ENCODE results near the gene LZTFL1.
"Not testable (repeated sequence)": the region's sequence is repeated elsewhere in the genome, so short reads cannot be mapped to it uniquely, and the experiment has no call there.

Gene LZTFL1

GRCh38 chr3:45864760-45865519 lies 23.0 kb upstream of the LZTFL1 start:
- DNase-seq: no peak

GRCh38 chr3:45861043-45861719 lies 19.3 kb upstream of the LZTFL1 start:
- DNase-seq: no peak

- no peak for DNase-seq
Observed at GRCh38 chr3:45860481-45860880, 18.6 kb upstream of the LZTFL1 start.

GRCh38 chr3:45858809-45859543 lies 17.1 kb upstream of the LZTFL1 start:
- DNase-seq: no peak

GRCh38 chr3:45857024-45857423 lies 15.1 kb upstream of the LZTFL1 start:
- not testable (repeated sequence) for DNase-seq

GRCh38 chr3:45856323-45856722 lies 14.4 kb upstream of the LZTFL1 start:
- DNase-seq: not testable (repeated sequence)

- no peak for DNase-seq
Observed at GRCh38 chr3:45852828-45853227, 10.9 kb upstream of the LZTFL1 start.

- DNase-seq: no peak
Observed at GRCh38 chr3:45848392-45848791, 6.5 kb upstream of the LZTFL1 start.

- no peak for DNase-seq
Observed at GRCh38 chr3:45844616-45845015, 2.7 kb upstream of the LZTFL1 start.

- no peak for DNase-seq
Observed at GRCh38 chr3:45842851-45843625, 1.1 kb upstream of the LZTFL1 start.

- no peak for DNase-seq
Observed at GRCh38 chr3:45841420-45841756, 531 bp downstream of the LZTFL1 start.

GRCh38 chr3:45838466-45838865 lies 3.5 kb downstream of the LZTFL1 start:
- no peak for DNase-seq

- DNase-seq: no peak
Observed at GRCh38 chr3:45832699-45833098, 9.2 kb downstream of the LZTFL1 start.

GRCh38 chr3:45830121-45830520 lies 11.8 kb downstream of the LZTFL1 start:
- no peak for DNase-seq

GRCh38 chr3:45826908-45827307 lies 15.0 kb downstream of the LZTFL1 start:
- no peak for DNase-seq

GRCh38 chr3:45826321-45826720 lies 15.6 kb downstream of the LZTFL1 start:
- DNase-seq: no peak

- no peak for DNase-seq
Observed at GRCh38 chr3:45821127-45821526, 20.8 kb downstream of the LZTFL1 start.

- no peak for DNase-seq
Observed at GRCh38 chr3:45819543-45819942, 22.4 kb downstream of the LZTFL1 start.

- no peak for DNase-seq
Observed at GRCh38 chr3:45817831-45818522, 23.9 kb downstream of the LZTFL1 start.

GRCh38 chr3:45816544-45816943 lies 25.4 kb downstream of the LZTFL1 start:
- no peak for DNase-seq

GRCh38 chr3:45814322-45814721 lies 27.6 kb downstream of the LZTFL1 start:
- no peak for DNase-seq

All from NCI-H526 treated with DMSO at 0.1 percent for 48 hours (cell line).